Activated CD4-positive, alpha-beta T cell treated with anti-CD3 and anti-CD28 coated beads, Interleukin-2, amount 10 ng/mL, durations not matched to agents 7 days and 5 days (primary cell): Measurements from ENCODE around the gene NHSL1. TPM values are rescaled to one million over a fixed set of nuclear protein-coding genes. Genes with fewer than 3 reads are reported as not detected.

ENCODE experiments used
- CTCF ChIA-PET: fragments of 350-600 bp; sonication (Branson Sonifier 250); formaldehyde crosslinking; loops from one replicate; lab custom pipeline; 2021; ENCODE audit warnings: antibody characterized with exemption; lab: Charles Lee
- POLR2A ChIA-PET: fragments of 350-600 bp; sonication (Branson Sonifier 250); formaldehyde crosslinking; loops from one replicate; lab custom pipeline; 2021; ENCODE audit warnings: antibody characterized with exemption; lab: Charles Lee
- DNase-seq: peaks from one replicate; pipeline ENCODE4 v3.0.0-alpha.2; 2020
- H3K27ac Mint-ChIP-seq: one replicate; pipeline ENCODE4 v1.8.0; 2021; ENCODE audit warnings: mild to moderate bottlenecking, moderate library complexity, mixed read lengths
- H3K27me3 Mint-ChIP-seq: one replicate; pipeline ENCODE4 v1.8.0; 2021; ENCODE audit warnings: mixed read lengths
- H3K36me3 Mint-ChIP-seq: one replicate; pipeline ENCODE4 v1.8.0; 2021; ENCODE audit warnings: low read depth, mixed read lengths
- H3K4me1 Mint-ChIP-seq: one replicate; pipeline ENCODE4 v1.8.0; 2021; ENCODE audit warnings: mixed read lengths
- H3K4me3 Mint-ChIP-seq: one replicate; pipeline ENCODE4 v1.8.0; 2021; ENCODE audit warnings: mild to moderate bottlenecking, moderate library complexity, mixed read lengths
- H3K9me3 Mint-ChIP-seq: one replicate; pipeline ENCODE4 v1.8.0; 2021; ENCODE audit warnings: mixed read lengths
- microRNA-seq: library from miRNA; unstranded; fragments of <30 nt; microRNA quantifications from one replicate; pipeline ENCODE4 v1.2.0, GENCODE V29; 2021; ENCODE audit warnings: borderline microRNAs expressed, borderline replicate concordance
- total RNA-seq, 2 experiments: library from RNA; stranded (reverse); gene quantifications; one replicate each; pipeline ENCODE4 v1.2.3, GENCODE V29; 2021

Gene NHSL1
- total RNA-seq, 2 experiments from 2014 or later, result 0.22 to 0.54 TPM

DNA sequence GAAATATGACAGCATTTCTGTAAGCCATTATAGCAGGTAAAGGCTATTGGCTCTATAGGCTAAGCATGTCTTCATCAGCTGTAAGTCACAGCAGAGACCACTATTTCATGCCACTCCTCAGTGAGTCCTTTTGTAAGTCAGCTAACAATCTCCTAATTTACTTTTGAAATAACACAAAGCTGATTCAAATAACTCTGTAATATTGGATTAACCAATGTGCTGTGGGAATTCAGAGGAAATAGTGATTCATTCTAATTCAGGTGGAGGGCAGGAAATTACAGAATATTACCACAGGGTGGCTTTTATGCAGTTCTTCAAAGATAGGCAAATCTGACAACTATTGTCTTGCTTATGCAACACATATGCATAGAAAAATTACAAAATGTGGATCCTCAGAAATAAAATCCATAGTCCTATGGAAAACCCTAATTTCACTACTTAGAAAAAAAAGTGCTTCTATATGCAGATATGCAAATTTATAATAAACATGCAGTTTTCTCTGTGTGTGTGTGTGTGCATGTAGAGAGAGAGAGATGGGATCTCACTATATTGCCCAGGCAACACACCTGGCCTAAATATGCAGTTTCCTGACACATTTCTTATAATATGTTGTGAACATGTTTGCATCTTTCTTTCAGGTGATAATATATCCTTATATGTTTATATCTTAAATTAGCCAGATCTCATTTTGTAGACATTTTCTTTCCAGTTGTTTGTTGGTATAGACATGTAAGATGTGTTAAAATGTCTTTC, 126.4 kb downstream of the NHSL1 start:
- H3K4me1 Mint-ChIP-seq, result no peaks in the 10 kb centered on the region
- no peaks in the 10 kb centered on the region for H3K36me3 Mint-ChIP-seq
- H3K27ac Mint-ChIP-seq, result no peak overlapping the region
- no peaks in the 10 kb centered on the region for H3K9me3 Mint-ChIP-seq
- CTCF ChIA-PET, result no interaction called here
- H3K4me3 Mint-ChIP-seq, result no peak overlapping the region
- no peak for DNase-seq
- peaks cover 18% of the 10 kb centered on the region for H3K27me3 Mint-ChIP-seq
- POLR2A ChIA-PET, result no interaction called here

Small RNA genes lying within 50 kb of the gene (microRNA-seq; reads per million reads assigned to microRNA genes)
- not detected for gene MIR3145

Other genes starting within 250 kb of the NHSL1 start
- not detected for gene SMIM28, start 121.6 kb downstream of the NHSL1 start, total RNA-seq
- gene HEBP2, start 95.3 kb downstream of the NHSL1 start, total RNA-seq, result 10 to 100 TPM in 1 of 2 experiments, 1 to 10 TPM in 1; 9.2 to 11.7 TPM